ENCODE results near the gene FOXP1.

FOXP1 gene

GRCh38 chr3:71616571-71617021 lies 33.1 kb upstream of the FOXP1 start:
- no peak overlapping the region for H3K4me3 ChIP-seq (ENCODE audit: low read depth, low read length)
- TF ChIP-seq, protein P1, sequence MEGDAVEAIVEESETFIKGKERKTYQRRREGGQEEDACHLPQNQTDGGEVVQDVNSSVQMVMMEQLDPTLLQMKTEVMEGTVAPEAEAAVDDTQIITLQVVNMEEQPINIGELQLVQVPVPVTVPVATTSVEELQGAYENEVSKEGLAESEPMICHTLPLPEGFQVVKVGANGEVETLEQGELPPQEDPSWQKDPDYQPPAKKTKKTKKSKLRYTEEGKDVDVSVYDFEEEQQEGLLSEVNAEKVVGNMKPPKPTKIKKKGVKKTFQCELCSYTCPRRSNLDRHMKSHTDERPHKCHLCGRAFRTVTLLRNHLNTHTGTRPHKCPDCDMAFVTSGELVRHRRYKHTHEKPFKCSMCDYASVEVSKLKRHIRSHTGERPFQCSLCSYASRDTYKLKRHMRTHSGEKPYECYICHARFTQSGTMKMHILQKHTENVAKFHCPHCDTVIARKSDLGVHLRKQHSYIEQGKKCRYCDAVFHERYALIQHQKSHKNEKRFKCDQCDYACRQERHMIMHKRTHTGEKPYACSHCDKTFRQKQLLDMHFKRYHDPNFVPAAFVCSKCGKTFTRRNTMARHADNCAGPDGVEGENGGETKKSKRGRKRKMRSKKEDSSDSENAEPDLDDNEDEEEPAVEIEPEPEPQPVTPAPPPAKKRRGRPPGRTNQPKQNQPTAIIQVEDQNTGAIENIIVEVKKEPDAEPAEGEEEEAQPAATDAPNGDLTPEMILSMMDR (IDR thresholded peaks at IDR 0.05; ENCODE audit: low read depth, low read length) = no peak

GRCh38 chr3:71614869-71615268 lies 31.3 kb upstream of the FOXP1 start:
- TF ChIP-seq, protein P1 (IDR thresholded peaks at IDR 0.05; ENCODE audit: low read depth, low read length) = no peak
- no peak overlapping the region for H3K4me3 ChIP-seq (ENCODE audit: low read depth, low read length)

DNA sequence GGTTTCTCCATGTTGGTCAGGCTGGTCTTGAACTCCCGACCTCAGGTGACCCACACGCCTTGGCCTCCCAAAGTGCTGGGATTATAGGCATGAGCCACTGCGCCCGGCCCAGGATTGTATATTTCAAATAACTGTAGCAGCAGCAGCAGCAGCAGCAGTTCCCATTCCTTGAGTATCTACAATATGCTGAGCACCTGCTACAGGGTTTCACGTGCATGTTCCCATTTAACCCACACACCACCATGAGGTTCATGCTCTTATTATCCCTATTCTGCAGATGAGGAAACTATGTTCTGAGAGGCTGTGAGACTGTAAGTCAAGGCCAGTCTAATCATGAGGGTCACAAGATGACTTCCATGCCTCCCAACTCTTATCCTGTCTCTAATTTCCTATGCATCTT lies 30.9 kb upstream of the FOXP1 start:
- TF ChIP-seq, protein P1 (IDR thresholded peaks at IDR 0.05; ENCODE audit: low read depth, low read length) = no peak
- no peak overlapping the region for H3K4me3 ChIP-seq (ENCODE audit: low read depth, low read length)

GRCh38 chr3:71611099-71611498 lies 27.6 kb upstream of the FOXP1 start:
- TF ChIP-seq, protein P1 (IDR thresholded peaks at IDR 0.05; ENCODE audit: low read depth, low read length) = no peak

GRCh38 chr3:71607364-71607763 lies 23.8 kb upstream of the FOXP1 start:
- TF ChIP-seq, protein P1 (IDR thresholded peaks at IDR 0.05; ENCODE audit: low read depth, low read length) = no peak
- no peak overlapping the region for H3K4me3 ChIP-seq (ENCODE audit: low read depth, low read length)

More at GRCh38 chr3:71611099-71611498, 27.6 kb upstream of the FOXP1 start:
- H3K4me3 ChIP-seq (ENCODE audit: low read depth, low read length) = no peak overlapping the region

DNA sequence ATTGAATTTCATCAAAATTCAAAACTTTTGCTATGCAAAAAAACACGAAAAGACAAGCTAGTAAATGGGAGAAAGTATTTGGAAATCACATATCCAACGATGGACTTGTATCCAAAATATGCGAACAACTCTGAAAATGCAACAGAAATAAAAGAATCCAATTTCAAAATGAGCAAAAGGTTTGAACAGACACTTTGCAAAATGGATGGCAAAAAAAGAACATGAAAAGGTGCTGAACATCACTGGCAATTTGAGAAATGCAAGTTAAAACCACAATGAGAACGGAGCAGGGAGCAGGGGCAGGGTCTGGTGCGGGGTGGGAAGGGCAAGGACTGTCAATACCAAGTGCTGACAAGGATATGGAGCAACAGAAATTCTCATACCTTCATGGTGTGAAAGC lies 23.1 kb upstream of the FOXP1 start:
- H3K4me3 ChIP-seq (ENCODE audit: low read depth, low read length) = no peak overlapping the region
- TF ChIP-seq, protein P1 (IDR thresholded peaks at IDR 0.05; ENCODE audit: low read depth, low read length) = no peak

GRCh38 chr3:71602256-71602655 lies 18.7 kb upstream of the FOXP1 start:
- TF ChIP-seq, protein P1 (IDR thresholded peaks at IDR 0.05; ENCODE audit: low read depth, low read length) = no peak
- H3K4me3 ChIP-seq (ENCODE audit: low read depth, low read length) = no peak overlapping the region

All from WI38 (cell line).